Activated T-helper 1 cell treated with anti-CD3 and anti-CD28 coated beads, Interleukin-2, amount 50 U/mL, for 16 hours (primary cell): Measurements from ENCODE around the gene SYCE3.

Source experiments
- DNase-seq, 2 donors: peaks; one replicate each; pipeline ENCODE4 v3.0.0-alpha.2; 2020; ENCODE audit warnings: low read depth in 1 of 2, low spot score in 1 of 2

SYCE3 gene

DNA sequence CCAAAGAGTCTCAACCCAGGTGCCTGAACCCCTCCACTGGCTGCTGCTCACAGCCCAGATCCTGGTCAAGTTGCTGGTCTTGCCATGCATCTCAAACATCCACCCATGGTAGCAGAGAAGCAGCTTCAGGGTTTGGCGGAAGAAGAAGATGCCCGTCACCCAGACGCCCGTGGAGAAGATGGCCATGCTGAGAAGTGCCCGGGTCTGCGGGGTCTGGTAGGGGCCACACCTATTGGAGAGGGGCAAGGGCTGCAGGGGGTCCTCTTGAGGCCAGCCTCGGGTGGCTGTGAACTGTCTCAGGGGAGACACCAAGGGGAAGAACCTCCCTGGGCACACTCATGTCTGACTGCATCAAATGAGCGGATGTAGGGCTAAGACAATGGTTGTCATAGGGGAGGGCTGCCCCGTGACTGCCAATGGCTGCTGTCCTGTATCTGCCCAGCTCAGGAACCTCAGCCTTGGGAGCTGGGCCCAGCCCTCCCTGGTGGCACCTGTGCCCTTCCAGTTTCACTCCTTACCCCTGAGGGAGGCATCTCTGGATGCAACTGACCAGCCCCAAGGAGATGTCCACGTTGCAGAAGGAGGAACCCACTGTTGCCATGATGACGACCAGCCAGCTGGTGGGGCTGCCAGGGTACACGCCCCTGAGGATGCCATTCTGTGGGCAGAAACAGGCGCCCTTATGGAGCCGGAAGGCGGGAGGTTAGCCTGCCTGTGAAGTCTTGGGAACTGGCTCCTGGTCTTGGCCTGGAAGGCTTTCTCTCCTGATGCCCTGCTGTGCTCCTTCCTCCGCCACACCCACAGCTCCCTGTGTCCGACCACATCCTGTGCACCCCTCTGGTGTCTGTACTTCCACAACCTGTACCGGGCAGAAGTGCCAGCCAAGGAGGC is 14.3 kb upstream of the SYCE3 start:
- no peak for DNase-seq

DNA sequence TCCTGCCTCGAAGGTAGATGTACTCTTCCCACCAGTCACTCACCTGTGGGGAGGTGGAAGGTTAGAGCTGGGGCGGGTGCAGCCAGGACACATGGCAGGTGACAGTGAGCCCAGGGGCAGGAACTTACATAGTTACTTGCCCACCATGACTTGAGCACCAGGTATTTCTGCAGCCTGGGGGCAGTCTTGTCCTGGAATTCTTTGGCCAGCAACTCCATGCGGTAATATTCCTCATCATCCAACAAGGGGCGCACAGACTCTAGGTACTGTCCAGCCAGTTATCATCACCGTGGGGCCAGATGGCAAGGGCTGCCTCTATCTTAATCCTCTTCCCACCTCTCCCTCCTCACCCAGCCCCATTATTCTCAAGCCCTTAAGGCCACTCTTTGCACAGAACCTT is 13.4 kb upstream of the SYCE3 start:
- no peak for DNase-seq

DNA sequence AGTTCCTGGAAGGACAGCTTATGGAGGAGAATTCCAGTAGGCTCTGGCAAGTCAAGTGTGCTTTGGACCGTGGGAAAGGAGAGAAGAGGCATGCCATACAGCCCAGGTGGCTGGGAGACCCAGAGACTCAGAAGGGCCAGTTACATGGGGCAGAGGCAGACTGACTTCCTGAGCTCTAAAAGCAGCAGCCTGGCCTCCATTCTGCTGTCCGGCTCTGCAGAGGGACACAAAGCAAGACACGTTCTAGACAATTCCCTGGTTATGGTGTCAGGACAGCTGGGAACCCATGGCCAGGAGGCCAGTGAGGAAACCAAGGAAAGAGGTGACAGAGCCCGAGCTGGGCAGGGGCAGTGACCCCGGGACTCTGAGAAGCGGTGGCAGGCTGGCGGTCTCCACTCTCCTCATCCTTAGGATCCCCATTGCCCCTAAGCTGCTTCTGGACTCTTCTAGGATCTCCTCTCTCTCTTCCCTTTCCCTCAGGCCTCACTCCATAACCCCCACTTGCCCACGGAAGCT is 12.8 kb upstream of the SYCE3 start:
- DNase-seq, result no peak

DNA sequence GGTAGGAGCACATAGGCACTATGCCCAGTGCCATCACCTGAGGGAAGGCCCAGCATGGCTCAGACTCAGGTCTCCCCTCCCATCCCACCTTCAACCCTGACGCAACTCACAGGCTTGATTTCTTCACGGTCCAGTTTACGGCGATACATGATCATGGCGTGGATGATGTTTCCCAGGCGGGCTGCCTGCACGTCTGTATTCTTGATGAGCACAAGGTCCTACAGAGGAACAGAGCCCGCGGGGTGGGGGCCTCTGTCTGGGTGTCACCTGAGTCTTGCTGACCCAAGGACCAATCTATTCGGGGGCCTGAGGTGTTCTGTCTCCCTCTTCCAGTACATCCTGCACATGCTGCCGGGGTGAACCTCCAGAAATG is 11.7 kb upstream of the SYCE3 start:
- DNase-seq, result no peak

DNA sequence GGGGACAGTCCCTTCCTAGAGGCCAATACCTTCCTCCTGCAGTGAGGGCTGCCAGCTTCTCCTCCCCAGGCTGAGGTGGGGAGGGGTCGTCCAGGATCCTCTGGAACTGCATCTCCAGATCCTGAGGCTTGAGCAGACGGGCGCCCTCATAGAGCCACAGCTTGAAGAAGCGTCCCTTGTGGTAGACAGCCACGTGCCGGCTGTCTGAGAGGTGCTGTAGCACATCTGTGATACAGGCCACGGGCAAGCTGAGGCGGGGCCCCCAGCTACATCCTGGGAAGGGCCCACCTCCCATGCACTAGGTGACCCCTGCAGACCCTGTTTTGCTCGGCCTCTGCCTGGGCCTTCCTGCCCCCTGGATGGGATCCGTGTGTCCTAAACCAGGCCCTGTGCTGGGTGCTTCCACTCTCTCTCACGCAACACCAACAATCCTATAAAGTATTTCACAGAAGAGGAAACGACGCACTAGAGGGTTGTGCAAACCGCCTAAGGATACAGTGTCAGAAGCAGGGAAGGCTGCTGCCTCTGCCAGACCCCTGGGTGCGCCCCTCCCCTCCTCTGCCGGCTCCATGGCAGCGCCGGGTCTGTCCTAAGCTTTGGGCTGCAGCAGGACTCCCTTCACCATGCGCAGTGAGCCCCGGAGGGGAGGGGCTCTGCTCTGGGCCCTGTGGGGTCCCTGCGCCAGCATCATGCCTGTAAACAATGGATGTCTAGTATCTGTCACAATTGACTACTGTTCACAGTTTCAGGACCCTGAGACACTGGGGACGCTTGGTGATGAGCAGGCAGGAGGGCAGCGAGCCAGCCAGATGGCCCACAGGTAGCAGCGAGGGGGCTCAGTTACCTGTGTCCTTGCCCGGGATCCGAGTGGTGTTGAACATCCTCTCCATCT is 11.0 kb upstream of the SYCE3 start:
- DNase-seq, result no peak

DNA sequence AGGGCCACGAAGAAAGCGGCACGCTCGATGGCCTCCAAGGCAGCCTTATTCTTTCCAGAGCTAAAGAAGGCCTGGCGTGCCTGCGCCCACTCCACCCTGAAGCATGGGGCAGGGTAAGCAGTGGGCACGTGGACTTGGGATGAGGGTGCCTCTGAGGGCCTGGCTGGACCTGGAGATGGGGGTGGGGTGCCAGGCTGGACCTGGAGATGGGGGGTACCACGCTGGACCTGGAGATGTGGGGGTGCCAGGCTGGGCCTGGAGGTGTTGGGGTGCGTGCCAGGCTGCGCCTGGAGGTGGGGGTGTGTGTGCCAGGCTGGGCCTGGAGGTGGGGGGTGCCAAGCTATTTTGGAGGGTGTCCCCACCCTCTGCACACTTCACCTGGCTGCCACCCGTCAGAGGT is 10.2 kb upstream of the SYCE3 start:
- no peak for DNase-seq

DNA sequence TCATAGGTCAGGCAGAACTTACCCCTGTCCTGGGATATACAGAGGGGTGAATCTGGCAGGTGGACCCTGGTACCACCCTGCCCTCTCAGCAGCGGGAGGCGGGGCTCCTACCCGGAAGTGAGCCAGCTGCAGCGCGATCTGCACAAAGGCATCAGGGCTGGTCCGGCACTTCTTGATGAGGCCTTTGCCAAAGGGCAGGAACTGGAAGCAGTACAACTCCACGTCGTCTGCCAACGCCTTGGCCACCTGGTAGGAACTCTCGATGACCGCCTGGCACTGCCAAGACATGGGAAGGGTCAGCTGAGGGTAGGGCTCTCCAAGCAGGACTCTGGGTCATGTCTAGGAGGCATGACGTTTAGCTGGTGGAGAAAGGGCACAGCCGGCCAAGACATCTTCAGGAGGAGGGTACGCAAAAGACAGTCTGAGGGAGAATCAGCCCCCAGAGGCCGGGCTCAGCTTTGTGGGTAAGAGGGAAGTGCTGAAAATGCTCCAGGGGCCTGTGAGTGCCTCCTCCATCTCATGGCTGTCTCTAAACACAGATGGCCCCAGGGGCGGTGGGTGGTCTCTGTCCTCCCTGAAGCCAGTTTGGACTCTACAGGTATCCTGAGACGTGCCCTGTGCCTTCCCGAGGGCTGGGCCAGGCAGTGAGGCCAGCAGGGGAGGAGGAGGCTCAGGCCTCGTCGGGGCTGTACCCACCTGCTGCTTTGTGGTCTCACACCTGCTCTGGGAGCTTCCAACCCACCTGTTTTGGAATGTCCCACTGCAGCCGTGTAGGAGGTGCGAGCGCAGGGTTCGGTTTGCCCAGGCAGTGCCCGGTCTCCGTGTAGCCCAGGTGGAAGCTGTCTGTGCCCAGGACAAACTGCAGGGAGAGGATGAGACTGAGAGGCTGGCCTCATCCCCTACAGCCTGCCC is 8.8 kb upstream of the SYCE3 start:
- no peak for DNase-seq

DNA sequence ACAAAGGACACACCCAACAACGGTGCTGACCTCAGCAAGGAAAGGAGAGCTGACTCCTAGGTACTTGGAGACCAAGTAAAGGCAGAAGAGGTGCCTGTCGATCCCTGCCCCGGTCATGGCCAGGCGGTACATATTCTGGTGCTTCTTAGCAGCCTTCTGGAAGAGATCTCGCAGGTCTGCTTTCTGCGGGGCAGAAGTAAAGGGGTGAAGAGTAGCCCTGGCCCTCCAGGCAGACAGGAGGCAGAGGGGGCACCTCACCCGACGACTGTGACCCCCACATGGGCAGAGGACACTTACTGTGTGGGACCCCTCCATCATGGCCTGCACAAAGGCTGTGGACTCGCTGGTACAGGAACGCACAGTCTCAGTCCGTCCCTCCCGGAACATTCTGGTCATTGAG is 8.1 kb upstream of the SYCE3 start:
- DNase-seq, result no peak

DNA sequence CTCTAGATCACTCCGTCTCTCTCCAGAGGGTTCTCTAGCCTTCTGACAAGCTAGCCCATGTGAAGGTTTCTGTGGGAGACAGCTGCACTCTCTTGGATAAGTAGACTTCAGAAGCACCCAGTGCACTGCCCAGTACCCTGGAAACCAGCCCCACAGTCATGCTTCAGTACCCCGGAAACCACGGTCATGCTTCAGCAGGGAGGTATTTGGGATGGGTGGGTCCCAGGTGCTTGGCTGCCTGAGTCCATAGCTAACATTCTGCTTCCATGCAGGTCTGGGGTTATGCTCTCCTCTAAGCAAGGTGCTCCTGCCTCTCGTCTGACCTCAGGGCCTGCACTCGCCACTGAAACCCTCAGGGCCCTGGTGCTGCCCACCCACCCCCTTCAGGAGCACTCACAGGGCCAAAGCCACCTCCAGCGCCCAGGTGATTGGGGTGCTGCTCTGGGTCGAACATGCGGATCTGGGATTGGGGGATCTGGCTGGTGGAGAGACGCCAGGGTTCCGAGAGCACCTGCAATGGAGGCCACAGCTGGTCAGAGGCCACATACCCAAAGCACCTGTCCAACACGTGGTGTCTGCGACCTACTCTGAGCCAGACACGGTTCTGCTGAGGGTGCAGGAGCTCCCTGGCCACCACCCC is 7.3 kb upstream of the SYCE3 start:
- no peak for DNase-seq

DNA sequence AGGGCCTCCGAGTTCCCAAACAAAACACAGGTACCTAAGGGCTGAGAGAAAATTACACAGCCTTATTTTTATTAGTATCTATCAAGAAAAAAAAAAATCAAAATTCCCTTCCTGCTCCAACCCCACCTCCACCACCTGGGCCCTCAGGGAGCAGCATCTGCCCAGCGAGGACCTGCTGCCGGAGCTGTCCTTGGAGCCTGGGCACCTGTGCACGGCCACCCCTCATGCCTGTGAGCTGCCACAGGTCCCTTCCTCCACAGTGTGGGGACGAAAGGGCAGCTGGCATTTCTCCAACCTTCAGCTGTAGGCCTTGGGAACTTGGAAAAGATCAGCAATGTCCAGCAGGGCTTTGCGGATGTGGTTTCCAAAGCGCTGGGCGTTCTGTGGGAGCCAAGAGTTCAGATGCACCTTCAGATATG is 6.3 kb upstream of the SYCE3 start:
- DNase-seq, result no peak

DNA sequence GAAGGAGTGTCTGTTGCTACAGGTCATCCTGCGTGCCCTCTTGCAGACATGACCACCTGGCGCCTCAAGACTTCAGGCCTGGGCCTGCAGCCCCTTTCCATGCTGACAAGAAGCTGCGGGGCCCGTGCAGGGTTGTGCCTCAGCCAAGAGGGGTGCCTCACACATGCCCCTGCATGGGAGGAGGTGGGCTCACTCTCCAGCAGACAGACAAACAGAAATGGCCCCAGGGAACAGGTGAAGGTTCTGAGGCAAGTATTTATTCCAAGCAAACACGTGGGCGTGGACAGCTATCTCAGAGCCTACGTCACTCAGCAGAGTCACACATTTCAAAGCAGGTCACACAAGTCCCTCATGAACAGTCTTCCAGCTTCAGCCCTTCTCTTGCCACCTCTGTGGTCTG is 5.9 kb upstream of the SYCE3 start:
- no peak for DNase-seq

DNA sequence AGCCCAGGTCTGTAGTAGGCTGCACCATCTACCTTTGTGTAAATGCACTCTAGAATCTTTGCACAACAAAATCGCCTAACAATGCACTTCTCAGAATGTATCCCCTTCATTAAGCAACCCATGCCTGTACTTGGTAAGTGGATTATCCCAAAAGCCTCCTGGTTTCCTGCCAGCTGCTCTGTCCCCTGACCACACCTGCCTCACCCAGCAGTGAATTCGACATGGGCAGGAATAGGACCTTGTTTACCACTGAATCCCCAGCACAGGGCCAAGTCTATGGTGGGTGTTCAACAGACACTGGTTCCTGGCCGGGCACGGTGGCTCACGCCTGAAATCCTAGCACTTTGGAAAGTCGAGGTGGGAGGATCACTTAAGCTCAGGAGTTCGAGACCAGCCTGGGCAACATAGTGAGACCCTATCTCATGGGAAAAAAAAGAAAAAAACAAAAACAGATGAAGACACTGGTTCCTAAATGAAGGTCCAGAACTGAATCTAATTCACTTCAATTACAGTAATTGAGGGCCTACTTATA is 5.1 kb upstream of the SYCE3 start:
- DNase-seq, result no peak

DNA sequence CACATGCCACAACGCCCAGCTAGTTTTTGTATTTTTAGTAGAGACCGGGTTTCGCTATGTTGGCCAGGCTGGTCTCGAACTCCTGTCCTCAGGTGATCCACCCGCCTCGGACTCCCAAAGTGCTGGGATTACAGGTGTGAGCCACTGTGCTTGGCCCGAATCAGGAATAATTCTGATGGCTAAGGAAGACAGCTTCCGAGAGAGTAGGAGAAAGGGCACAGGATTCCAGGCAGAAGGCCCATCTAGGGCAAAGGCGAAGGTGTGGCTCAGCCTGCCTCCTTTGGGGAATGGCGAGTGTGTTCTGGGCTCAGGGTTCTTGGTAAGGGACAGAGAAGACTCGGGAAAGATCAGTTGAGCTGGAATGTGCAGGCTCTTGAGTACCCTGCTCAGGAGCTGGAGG is 1.6 kb upstream of the SYCE3 start:
- no peak for DNase-seq

DNA sequence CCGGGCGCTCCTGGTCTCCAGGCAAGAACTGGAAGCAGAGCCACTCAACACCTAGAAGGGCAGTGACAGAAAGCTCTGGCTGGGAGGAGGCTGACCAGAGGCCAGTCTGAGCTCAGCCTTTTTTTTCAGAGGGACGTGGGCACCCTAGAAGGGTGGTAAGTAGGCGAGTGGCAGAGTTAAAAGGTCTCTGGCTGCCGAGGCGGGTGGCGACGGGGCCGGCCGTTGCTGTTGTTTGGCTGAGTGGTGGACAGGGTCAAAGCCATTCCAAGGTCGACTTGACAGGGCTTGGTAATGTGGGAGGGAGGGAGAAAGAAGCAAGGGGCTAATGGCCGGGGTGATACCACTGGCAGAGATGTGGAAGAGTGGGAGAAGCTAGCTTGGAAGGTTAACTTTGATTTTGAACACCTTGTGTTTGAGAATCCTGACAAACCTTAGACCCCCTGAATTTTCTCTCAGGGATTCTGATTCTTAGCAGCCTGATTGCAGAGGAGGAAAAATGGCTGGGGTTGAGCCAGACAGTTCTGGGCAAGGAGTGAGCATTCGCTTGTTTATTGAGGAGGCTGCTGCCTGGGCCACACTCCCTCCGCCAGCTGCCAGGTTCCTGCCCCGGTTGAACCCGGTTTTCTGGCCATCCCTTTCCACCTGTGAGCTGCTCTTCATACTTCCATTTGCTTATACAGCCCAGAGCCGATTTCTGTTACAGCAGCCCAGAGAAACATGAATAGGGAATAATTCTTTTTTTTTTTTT is 868 bp upstream of the SYCE3 start:
- no peak for DNase-seq

DNA sequence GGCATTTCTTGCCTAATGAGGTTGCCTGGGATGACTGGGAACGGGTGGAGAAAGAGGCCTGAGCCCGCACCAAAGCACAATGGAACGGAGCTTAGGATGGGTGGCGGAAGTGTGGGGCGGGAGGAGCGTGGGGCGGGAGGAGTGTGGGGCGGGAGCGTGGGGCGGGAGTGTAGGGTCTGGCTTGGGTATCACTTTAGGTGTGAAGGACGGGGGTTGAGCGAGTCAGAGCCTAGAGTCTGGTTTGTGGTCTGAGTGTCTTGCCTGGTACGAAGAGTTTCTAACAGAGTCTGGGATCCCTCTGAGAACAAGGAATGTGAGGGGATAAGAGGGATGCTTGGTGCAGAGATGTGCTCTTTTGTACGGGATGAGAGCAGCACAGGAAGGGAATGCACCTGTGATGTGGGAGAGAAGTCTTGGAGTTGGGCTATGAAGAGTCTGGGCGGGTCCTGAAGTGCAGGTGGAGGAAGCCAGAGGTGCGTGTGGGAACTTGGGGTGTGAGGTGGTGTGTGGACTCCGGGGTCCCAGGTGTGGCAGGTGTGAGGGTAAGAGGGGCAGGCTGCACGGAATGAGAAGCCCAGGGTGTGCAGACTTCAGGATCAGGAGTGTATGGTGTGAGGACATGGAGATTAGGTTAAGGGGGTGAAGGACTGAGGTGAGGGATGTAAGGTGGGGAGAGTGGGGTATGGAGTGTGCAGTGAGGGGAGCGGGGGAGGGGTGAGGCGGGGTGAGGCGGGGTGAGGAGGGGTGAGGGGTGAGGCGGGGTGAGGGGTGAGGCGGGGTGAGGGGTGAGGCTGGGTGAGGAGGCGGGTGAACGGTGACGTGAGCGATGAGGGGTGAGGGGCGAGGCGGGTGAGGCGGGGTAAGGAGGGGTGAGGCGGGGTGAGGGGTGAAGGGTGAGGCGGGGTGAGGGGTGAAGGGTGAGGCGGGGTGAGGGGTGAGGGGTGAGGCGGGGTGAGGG is 1.0 kb downstream of the SYCE3 start:
- no peak for DNase-seq

DNA sequence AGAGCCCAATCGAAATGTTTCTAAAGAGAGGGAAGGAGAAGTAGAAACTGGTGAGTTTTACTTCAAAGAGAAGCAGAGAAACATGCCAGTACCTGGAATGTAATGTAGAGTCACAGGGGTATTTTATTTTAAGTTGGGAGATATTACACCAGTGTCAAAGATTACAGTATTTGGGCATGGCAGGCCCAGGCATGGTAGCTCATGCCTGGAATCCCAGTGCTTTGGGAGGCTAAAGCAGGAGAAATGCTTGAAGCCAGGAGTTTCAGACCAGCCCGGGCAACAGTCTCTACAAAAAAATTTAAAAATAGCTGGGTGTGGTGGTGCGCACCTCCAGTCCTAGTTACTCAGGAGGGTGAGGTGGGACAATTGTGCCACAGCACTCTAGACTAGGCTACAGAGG is 2.7 kb downstream of the SYCE3 start:
- no peak for DNase-seq

DNA sequence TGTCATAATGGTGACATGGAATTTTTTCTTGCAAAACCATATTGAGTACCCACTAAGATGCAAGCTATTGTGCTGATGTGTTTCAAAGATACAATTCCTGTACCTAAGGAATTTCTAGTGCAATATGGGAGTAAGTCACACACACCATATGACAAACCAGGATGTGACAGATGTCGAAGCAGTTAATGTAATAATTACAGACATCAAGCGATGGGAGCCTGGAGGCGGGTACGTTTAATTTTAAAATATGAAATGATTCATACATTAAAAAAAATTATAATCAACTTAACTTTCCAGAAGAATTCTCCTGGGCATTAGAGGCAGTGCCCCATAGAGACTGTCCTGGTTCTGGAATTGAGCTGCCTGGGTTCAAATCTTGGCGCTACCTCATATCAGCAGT is 6.0 kb downstream of the SYCE3 start:
- no peak for DNase-seq

DNA sequence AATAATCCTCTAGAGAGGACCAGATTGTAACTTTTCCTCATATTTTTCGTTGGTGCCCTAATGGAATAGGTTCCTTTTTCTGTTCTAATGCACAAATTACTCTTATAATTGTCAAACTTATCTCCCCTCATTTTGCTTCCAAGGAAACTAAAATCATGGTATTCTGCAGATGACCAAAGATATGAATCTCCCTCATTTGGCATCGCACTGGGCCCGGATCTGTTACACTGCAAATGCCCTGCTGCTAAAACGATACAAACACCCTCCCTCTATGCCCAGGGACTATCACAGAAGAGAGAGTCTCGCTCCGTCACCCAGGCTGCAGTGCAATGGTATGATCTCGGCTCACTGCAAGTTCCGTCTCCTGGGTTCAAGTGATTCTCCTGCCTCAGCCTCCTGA is 9.4 kb downstream of the SYCE3 start:
- no peak for DNase-seq
